Hepatocyte (in vitro differentiated cells): ENCODE measurements around the gene TRAF3IP1. TPM values are rescaled to one million over a fixed set of nuclear protein-coding genes. Genes with fewer than 3 reads are reported as not detected.

Source experiments
- DNase-seq: peaks from one replicate; pipeline ENCODE4 v3.0.0-alpha.2; 2016; ENCODE audit warnings: low spot score
- H2AFZ ChIP-seq: fragments of 200-600 bp; sonication (generic); 2 replicates; pipeline ENCODE4 v1.6.0; 2016; ENCODE audit warnings: antibody characterized with exemption, mild to moderate bottlenecking
- H3K27ac ChIP-seq: fragments of 200-600 bp; sonication (generic); 2 replicates; pipeline ENCODE4 v1.5.1; 2016; ENCODE audit warnings: mild to moderate bottlenecking
- H3K27me3 ChIP-seq: fragments of 200-600 bp; sonication (generic); 2 replicates; pipeline ENCODE4 v1.6.1; 2016
- H3K36me3 ChIP-seq: fragments of 200-600 bp; sonication (generic); replicated peaks from 2 replicates; pipeline ENCODE4 v1.5.1; 2016; ENCODE audit warnings: low read depth; ENCODE audit not compliant: insufficient read depth
- H3K4me1 ChIP-seq: fragments of 200-600 bp; sonication (generic); 2 replicates; pipeline ENCODE4 v1.5.1; 2016; ENCODE audit warnings: mild to moderate bottlenecking, moderate library complexity; ENCODE audit not compliant: insufficient read depth
- H3K4me2 ChIP-seq: fragments of 200-600 bp; sonication (generic); 2 replicates; pipeline ENCODE4 v1.6.0; 2016
- H3K4me3 ChIP-seq: fragments of 200-600 bp; sonication (generic); 2 replicates; pipeline ENCODE4 v1.5.1; 2016; ENCODE audit warnings: mild to moderate bottlenecking
- H3K79me2 ChIP-seq: fragments of 200-600 bp; sonication (generic); 2 replicates; pipeline ENCODE4 v1.6.0; 2017; ENCODE audit warnings: mild to moderate bottlenecking
- H3K9me2 ChIP-seq: fragments of 200-600 bp; sonication (generic); replicated peaks from 2 replicates; pipeline ENCODE4 v1.6.0; 2017; ENCODE audit warnings: mild to moderate bottlenecking; ENCODE audit not compliant: insufficient read depth
- H3K9me3 ChIP-seq: fragments of 200-600 bp; sonication (generic); 2 replicates; pipeline ENCODE4 v1.5.1; 2016; ENCODE audit warnings: low read depth, mild to moderate bottlenecking
- H4K20me1 ChIP-seq: fragments of 200-600 bp; sonication (generic); 2 replicates; pipeline ENCODE4 v1.6.0; 2016; ENCODE audit warnings: mild to moderate bottlenecking; ENCODE audit not compliant: insufficient read depth, poor library complexity, severe bottlenecking
- CTCF ChIP-seq: fragments of 200-600 bp; sonication (generic); IDR thresholded peaks from 2 replicates; pipeline ENCODE4 v1.5.1; 2016; ENCODE audit warnings: antibody characterized with exemption, mild to moderate bottlenecking; ENCODE audit not compliant: poor library complexity
- EZH2 ChIP-seq: fragments of 200-600 bp; sonication (generic); IDR thresholded peaks from 2 replicates; pipeline ENCODE4 v1.6.1; 2016; ENCODE audit warnings: antibody characterized with exemption, mild to moderate bottlenecking, borderline replicate concordance
- EZH2phosphoT487 ChIP-seq: fragments of 200-600 bp; sonication (generic); IDR thresholded peaks from one replicate; pipeline ENCODE4 v1.6.1; 2018; ENCODE audit warnings: antibody characterized with exemption, mild to moderate bottlenecking, low read depth, moderate library complexity; ENCODE audit not compliant: unreplicated experiment, severe bottlenecking
- WGBS: methylation state at CpG from one replicate; pipeline ENCODE4 v1.1.6; 2016; ENCODE audit warnings: low lambda C conversion rate; ENCODE audit errors: missing lambda C conversion rate; 5-methylcytosine and 5-hydroxymethylcytosine counted together
- polyA plus RNA-seq: library from polyadenylated mRNA; unstranded; fragments of >200 nt; fragmentation: Nextera tagmentation; extraction: Ambion mirVana; gene quantifications from 2 replicates; pipeline ENCODE4 v1.2.1, GENCODE V29; 2016
- total RNA-seq: library from RNA; depleted of rRNA; stranded (reverse); fragments of >200 nt; gene quantifications from 2 replicates; pipeline ENCODE4 v1.2.3, GENCODE V29; 2014

Gene TRAF3IP1
- total and polyA plus RNA-seq, 2 experiments from 2014 or later, result 9.0 to 9.1 TPM

GRCh38 chr2:238344517-238344916 is 24.2 kb downstream of the TRAF3IP1 start:
- H3K9me2 ChIP-seq, result no peaks in the 10 kb centered on the region
- H3K36me3 ChIP-seq, result no peaks in the 10 kb centered on the region
- no peaks in the 10 kb centered on the region for H3K79me2 ChIP-seq
- H3K27ac ChIP-seq, result no peak overlapping the region
- H3K9me3 ChIP-seq, result no peaks in the 10 kb centered on the region
- TF ChIP-seq EZH2 (no peak), CTCF (no peak), EZH2phosphoT487 (no peak)
- no peak overlapping the region for H3K4me2 ChIP-seq
- no peaks in the 10 kb centered on the region for H3K4me1 ChIP-seq
- no peaks in the 10 kb centered on the region for H3K27me3 ChIP-seq
- H2AFZ ChIP-seq, result no peak overlapping the region
- no peak overlapping the region for H3K4me3 ChIP-seq
- WGBS, result 94% methylated on average over 10 of the region's 10 CpGs
- no peaks in the 10 kb centered on the region for H4K20me1 ChIP-seq
- DNase-seq, result no peak

GRCh38 chr2:238345297-238345968 is 25.1 kb downstream of the TRAF3IP1 start:
- WGBS, result 94% methylated on average over 16 of the region's 16 CpGs
- TF ChIP-seq EZH2 (no peak), EZH2phosphoT487 (no peak), CTCF (no peak)

GRCh38 chr2:238346544-238346943 is 26.2 kb downstream of the TRAF3IP1 start:
- 88% methylated on average over 12 of the region's 12 CpGs for WGBS
- TF ChIP-seq EZH2 (no peak), CTCF (no peak), EZH2phosphoT487 (no peak)
- Histone ChIP-seq H3K27ac (no peak overlapping the region), H3K79me2 (no peaks in the 10 kb centered on the region), H3K9me3 (no peaks in the 10 kb centered on the region), H3K27me3 (no peaks in the 10 kb centered on the region), H3K4me3 (no peak overlapping the region), H4K20me1 (no peaks in the 10 kb centered on the region), H3K4me1 (no peaks in the 10 kb centered on the region), H2AFZ (no peak overlapping the region), H3K4me2 (no peak overlapping the region), H3K9me2 (no peaks in the 10 kb centered on the region), H3K36me3 (no peaks in the 10 kb centered on the region)
- DNase-seq, result no peak

More at GRCh38 chr2:238345297-238345968, 25.1 kb downstream of the TRAF3IP1 start:
- DNase-seq, result no peak
- Histone ChIP-seq H3K9me3 (no peaks in the 10 kb centered on the region), H3K27ac (no peak overlapping the region), H3K79me2 (no peaks in the 10 kb centered on the region), H3K9me2 (no peaks in the 10 kb centered on the region), H3K36me3 (no peaks in the 10 kb centered on the region), H3K27me3 (no peaks in the 10 kb centered on the region), H3K4me1 (no peaks in the 10 kb centered on the region), H4K20me1 (no peaks in the 10 kb centered on the region), H3K4me3 (no peak overlapping the region), H2AFZ (no peak overlapping the region), H3K4me2 (no peak overlapping the region)
